Measurements from ENCODE around the gene OR2B2.

- TF ChIP-seq, protein P1, sequence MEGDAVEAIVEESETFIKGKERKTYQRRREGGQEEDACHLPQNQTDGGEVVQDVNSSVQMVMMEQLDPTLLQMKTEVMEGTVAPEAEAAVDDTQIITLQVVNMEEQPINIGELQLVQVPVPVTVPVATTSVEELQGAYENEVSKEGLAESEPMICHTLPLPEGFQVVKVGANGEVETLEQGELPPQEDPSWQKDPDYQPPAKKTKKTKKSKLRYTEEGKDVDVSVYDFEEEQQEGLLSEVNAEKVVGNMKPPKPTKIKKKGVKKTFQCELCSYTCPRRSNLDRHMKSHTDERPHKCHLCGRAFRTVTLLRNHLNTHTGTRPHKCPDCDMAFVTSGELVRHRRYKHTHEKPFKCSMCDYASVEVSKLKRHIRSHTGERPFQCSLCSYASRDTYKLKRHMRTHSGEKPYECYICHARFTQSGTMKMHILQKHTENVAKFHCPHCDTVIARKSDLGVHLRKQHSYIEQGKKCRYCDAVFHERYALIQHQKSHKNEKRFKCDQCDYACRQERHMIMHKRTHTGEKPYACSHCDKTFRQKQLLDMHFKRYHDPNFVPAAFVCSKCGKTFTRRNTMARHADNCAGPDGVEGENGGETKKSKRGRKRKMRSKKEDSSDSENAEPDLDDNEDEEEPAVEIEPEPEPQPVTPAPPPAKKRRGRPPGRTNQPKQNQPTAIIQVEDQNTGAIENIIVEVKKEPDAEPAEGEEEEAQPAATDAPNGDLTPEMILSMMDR (IDR thresholded peaks at IDR 0.05), result no peak
- TF ChIP-seq EP300 (IDR thresholded peaks at IDR 0.05) (no peak), POLR2A (IDR thresholded peaks at IDR 0.05) (no peak)
Measured at GRCh38 chr6:27882624-27883023, 29.6 kb downstream of the OR2B2 start.

Data from upper lobe of left lung (tissue), 4 donors.